ENCODE results near the gene JUP.

DNA sequence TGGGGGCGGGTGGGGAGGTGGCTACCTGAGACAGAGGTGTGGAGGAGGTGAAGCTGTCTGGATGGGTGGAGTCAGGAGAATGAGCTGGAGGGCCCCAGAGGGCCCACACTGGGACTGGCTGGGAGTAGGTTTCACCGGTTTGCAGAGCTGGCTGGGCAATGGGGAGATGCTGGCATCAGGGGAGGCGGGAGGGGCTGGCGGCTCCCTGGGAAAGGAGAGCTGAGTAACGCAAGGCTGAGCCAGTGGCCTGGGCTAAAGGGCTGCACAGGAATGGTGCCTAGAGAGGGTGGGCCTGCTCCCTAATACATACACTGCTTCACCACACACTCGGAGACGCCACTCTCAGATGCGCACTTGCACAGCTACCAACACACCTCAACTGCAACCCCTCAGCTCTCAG is 12.9 kb upstream of the JUP start:
- TF ChIP-seq RARB (CRISPR knock-in tag; IDR thresholded peaks at IDR 0.05) (no peak), ZFP3 (CRISPR knock-in tag; IDR thresholded peaks at IDR 0.05) (no peak), TOX (CRISPR knock-in tag; IDR thresholded peaks at IDR 0.05; ENCODE audit: borderline replicate concordance) (no peak), TCF4 (CRISPR knock-in tag; IDR thresholded peaks at IDR 0.05; ENCODE audit: borderline replicate concordance) (no peak), GLIS3 (CRISPR knock-in tag; IDR thresholded peaks at IDR 0.05) (no peak), ARNTL (CRISPR knock-in tag; IDR thresholded peaks at IDR 0.05; ENCODE audit: borderline replicate concordance, low read depth) (no peak), ZNF70 (CRISPR knock-in tag; IDR thresholded peaks at IDR 0.05) (no peak), BACH2 (CRISPR knock-in tag; IDR thresholded peaks at IDR 0.05; ENCODE audit: borderline replicate concordance) (no peak), PPARA (CRISPR knock-in tag; IDR thresholded peaks at IDR 0.05; ENCODE audit: borderline replicate concordance) (no peak), ZFP30 (CRISPR knock-in tag; IDR thresholded peaks at IDR 0.05) (no peak), ZNF8 (CRISPR knock-in tag; IDR thresholded peaks at IDR 0.05) (no peak), ZC3H10 (CRISPR knock-in tag; IDR thresholded peaks at IDR 0.05) (no peak)
- TF ChIP-seq, protein P1, sequence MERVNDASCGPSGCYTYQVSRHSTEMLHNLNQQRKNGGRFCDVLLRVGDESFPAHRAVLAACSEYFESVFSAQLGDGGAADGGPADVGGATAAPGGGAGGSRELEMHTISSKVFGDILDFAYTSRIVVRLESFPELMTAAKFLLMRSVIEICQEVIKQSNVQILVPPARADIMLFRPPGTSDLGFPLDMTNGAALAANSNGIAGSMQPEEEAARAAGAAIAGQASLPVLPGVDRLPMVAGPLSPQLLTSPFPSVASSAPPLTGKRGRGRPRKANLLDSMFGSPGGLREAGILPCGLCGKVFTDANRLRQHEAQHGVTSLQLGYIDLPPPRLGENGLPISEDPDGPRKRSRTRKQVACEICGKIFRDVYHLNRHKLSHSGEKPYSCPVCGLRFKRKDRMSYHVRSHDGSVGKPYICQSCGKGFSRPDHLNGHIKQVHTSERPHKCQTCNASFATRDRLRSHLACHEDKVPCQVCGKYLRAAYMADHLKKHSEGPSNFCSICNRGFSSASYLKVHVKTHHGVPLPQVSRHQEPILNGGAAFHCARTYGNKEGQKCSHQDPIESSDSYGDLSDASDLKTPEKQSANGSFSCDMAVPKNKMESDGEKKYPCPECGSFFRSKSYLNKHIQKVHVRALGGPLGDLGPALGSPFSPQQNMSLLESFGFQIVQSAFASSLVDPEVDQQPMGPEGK (CRISPR knock-in tag; IDR thresholded peaks at IDR 0.05; ENCODE audit: borderline replicate concordance) = no peak
- TF ChIP-seq, protein P2, sequence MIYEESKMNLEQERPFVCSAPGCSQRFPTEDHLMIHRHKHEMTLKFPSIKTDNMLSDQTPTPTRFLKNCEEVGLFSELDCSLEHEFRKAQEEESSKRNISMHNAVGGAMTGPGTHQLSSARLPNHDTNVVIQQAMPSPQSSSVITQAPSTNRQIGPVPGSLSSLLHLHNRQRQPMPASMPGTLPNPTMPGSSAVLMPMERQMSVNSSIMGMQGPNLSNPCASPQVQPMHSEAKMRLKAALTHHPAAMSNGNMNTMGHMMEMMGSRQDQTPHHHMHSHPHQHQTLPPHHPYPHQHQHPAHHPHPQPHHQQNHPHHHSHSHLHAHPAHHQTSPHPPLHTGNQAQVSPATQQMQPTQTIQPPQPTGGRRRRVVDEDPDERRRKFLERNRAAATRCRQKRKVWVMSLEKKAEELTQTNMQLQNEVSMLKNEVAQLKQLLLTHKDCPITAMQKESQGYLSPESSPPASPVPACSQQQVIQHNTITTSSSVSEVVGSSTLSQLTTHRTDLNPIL (CRISPR knock-in tag; IDR thresholded peaks at IDR 0.05; ENCODE audit: low read depth) = no peak
